ENCODE measurements around the gene SDK2. TPM values are rescaled to one million over a fixed set of nuclear protein-coding genes. Genes with fewer than 3 reads are reported as not detected.

The SDK2 gene
- total RNA-seq, 1 donor from 2014 or later = 12.3 TPM

DNA sequence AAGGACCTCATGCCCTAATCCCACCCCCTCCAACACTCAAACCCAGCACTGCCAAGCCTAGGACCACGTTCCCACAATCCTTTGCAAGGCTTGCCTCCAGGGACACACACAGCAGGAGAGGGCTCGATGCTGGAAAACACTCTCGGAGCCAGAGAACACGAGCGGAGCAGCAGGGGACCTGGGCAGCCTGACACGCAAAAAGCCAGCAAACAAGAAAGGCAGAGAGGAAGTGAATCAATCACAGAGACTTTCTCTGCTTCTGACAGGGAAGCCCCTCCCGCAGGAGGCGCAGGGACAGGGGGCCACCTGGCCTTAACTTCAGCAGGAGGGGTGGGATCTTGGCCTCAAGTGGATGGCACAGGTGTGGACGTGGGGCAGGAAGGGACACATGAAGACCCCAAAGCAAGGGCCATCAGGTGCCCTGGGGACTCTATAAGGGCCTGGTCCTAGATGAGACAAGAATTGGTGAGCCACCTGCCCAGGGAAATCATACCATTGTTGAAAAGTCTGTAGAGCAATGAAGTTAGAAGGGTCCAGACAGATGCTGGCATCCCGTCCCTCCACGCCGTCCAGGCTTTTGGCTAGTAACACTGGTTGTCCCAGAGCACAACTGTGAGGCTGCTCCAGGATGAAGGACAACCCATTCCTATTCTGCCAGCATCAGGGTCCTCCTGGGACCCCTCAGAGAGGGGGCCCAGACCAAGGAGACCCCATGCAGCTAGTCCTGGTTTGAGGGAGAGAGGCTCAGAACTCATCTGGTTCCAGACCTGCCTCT is 2.2 kb downstream of the SDK2 start:
- peaks cover 3% of the 10 kb centered on the region for H3K27me3 Mint-ChIP-seq (ENCODE audit: unreplicated experiment)
- peak; percentile 47 for DNase-seq
- H3K9me3 Mint-ChIP-seq (ENCODE audit: unreplicated experiment) = peaks cover 3% of the 10 kb centered on the region
- peaks cover 25% of the 10 kb centered on the region for H3K4me1 Mint-ChIP-seq (ENCODE audit: low read depth, unreplicated experiment)
- TF ChIP-seq, protein P1, sequence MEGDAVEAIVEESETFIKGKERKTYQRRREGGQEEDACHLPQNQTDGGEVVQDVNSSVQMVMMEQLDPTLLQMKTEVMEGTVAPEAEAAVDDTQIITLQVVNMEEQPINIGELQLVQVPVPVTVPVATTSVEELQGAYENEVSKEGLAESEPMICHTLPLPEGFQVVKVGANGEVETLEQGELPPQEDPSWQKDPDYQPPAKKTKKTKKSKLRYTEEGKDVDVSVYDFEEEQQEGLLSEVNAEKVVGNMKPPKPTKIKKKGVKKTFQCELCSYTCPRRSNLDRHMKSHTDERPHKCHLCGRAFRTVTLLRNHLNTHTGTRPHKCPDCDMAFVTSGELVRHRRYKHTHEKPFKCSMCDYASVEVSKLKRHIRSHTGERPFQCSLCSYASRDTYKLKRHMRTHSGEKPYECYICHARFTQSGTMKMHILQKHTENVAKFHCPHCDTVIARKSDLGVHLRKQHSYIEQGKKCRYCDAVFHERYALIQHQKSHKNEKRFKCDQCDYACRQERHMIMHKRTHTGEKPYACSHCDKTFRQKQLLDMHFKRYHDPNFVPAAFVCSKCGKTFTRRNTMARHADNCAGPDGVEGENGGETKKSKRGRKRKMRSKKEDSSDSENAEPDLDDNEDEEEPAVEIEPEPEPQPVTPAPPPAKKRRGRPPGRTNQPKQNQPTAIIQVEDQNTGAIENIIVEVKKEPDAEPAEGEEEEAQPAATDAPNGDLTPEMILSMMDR (IDR thresholded peaks at IDR 0.05; ENCODE audit: partially characterized antibody, unreplicated experiment) = no peak
- peak overlapping the region; percentile 72 for H3K4me3 Mint-ChIP-seq (ENCODE audit: unreplicated experiment)
- H3K27ac Mint-ChIP-seq (ENCODE audit: unreplicated experiment) = no peak overlapping the region
- no peaks in the 10 kb centered on the region for H3K36me3 Mint-ChIP-seq (ENCODE audit: unreplicated experiment)

DNA sequence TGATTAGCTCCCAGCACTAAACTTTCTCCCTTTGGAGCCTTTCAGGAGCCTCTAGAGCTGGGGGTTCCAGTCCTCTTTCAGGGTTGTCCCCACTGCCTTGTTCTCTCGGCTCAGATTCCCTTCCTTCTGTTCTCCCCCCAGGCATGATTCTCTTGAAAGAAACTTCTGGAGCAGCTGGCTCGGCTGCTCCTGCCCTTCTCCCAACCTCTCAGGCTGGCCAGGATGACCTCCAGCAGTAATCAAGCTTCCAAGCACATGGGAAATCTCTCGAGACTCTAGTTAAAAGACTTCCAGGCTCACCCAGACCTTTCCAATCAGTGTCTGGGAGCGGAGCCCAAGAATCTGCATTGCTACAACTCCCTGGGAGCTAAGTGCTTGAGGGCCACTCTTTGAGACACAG is 3.6 kb downstream of the SDK2 start:
- Mint-ChIP-seq H3K4me1 (ENCODE audit: low read depth, unreplicated experiment) (peaks cover 18% of the 10 kb centered on the region), H3K27ac (ENCODE audit: unreplicated experiment) (no peak overlapping the region), H3K27me3 (ENCODE audit: unreplicated experiment) (peaks cover 4% of the 10 kb centered on the region), H3K4me3 (ENCODE audit: unreplicated experiment) (peak overlapping the region; percentile 12), H3K9me3 (ENCODE audit: unreplicated experiment) (peaks cover 5% of the 10 kb centered on the region), H3K36me3 (ENCODE audit: unreplicated experiment) (peaks cover 4% of the 10 kb centered on the region)
- TF ChIP-seq, protein P1 (IDR thresholded peaks at IDR 0.05; ENCODE audit: partially characterized antibody, unreplicated experiment) = no peak
- DNase-seq = no peak

DNA sequence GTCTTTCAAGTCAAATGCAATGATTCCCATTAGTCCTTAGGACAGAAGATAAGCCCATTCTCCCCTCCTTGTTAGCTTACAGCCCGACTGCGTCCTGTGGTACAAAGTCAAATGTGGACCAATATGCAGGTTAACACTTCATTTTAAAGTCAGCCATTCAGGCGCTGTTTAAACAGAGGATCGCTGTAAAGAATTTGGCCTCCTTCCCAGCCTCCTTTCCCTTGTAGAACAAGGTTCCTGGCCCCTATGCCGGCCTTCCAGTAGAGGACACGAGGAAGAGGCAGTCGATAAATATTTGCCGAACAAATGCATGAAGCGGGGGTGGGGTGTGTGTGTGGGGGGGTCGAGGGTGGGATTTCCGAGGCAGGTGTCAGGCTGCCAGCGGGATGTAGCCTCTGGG is 4.3 kb downstream of the SDK2 start:
- H3K4me1 Mint-ChIP-seq (ENCODE audit: low read depth, unreplicated experiment) = peaks cover 24% of the 10 kb centered on the region
- TF ChIP-seq, protein P1 (IDR thresholded peaks at IDR 0.05; ENCODE audit: partially characterized antibody, unreplicated experiment) = no peak
- peaks cover 4% of the 10 kb centered on the region for H3K36me3 Mint-ChIP-seq (ENCODE audit: unreplicated experiment)
- H3K9me3 Mint-ChIP-seq (ENCODE audit: unreplicated experiment) = peaks cover 5% of the 10 kb centered on the region
- no peak for DNase-seq
- H3K27ac Mint-ChIP-seq (ENCODE audit: unreplicated experiment) = no peak overlapping the region
- no peak overlapping the region for H3K4me3 Mint-ChIP-seq (ENCODE audit: unreplicated experiment)
- peaks cover 10% of the 10 kb centered on the region for H3K27me3 Mint-ChIP-seq (ENCODE audit: unreplicated experiment)

DNA sequence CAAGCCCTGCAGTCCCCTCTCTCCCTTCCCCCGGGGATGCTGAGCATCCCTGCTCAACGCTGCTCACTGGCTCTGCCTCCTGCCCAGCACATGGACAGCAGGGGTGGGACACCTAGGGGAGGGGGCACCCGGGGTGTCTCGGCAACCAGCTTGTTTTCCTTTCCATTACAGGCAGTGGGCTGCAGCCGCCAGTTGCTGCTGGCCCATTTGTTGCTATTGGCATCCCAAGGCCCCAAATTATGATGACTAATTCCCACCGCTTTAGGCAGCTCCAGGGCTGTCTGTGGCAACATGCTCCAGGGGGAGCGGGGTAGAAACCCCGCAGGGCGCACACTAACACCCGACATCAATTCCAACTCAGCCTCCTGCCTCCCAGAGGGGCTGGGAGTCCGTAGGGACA is 4.9 kb downstream of the SDK2 start:
- H3K4me3 Mint-ChIP-seq (ENCODE audit: unreplicated experiment) = no peak overlapping the region
- no peak overlapping the region for H3K27ac Mint-ChIP-seq (ENCODE audit: unreplicated experiment)
- peaks cover 10% of the 10 kb centered on the region for H3K27me3 Mint-ChIP-seq (ENCODE audit: unreplicated experiment)
- TF ChIP-seq, protein P1 (IDR thresholded peaks at IDR 0.05; ENCODE audit: partially characterized antibody, unreplicated experiment) = no peak
- peaks cover 5% of the 10 kb centered on the region for H3K9me3 Mint-ChIP-seq (ENCODE audit: unreplicated experiment)
- no peak for DNase-seq
- peaks cover 24% of the 10 kb centered on the region for H3K4me1 Mint-ChIP-seq (ENCODE audit: low read depth, unreplicated experiment)
- H3K36me3 Mint-ChIP-seq (ENCODE audit: unreplicated experiment) = peaks cover 4% of the 10 kb centered on the region

DNA sequence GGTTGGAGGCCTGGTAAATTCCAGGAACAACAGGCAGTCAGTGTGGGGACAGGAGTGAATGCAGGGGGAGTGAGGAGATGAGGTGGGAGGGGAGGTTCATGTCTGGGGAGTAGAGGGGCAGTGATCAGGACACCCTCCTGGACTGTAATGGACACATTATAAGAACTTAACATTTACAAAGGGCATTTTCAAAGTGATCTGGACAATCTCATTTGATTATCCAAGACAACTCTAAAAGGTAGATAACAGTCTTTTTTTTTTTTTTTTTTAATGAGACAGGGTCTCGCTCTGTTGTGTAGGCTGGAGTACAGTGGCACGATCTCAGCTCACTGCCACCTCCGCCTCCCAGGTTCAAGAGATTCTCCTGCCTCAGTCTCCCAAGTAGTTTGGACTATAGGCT is 5.7 kb downstream of the SDK2 start:
- Mint-ChIP-seq H3K9me3 (ENCODE audit: unreplicated experiment) (peaks cover 5% of the 10 kb centered on the region), H3K4me1 (ENCODE audit: low read depth, unreplicated experiment) (peaks cover 24% of the 10 kb centered on the region), H3K36me3 (ENCODE audit: unreplicated experiment) (peaks cover 4% of the 10 kb centered on the region), H3K27ac (ENCODE audit: unreplicated experiment) (no peak overlapping the region), H3K4me3 (ENCODE audit: unreplicated experiment) (no peak overlapping the region), H3K27me3 (ENCODE audit: unreplicated experiment) (peaks cover 12% of the 10 kb centered on the region)
- DNase-seq = no peak
- TF ChIP-seq, protein P1 (IDR thresholded peaks at IDR 0.05; ENCODE audit: partially characterized antibody, unreplicated experiment) = no peak

Data from glutamatergic neuron (in vitro differentiated cells).